WTC11 (cell line): ENCODE data around the gene ABCC4. TPM values are rescaled to one million over a fixed set of nuclear protein-coding genes. Genes with fewer than 3 reads are reported as not detected.

Source experiments
- ATAC-seq: fragments of 200-7000 bp; cut with Tn5 transposase; 2 replicates; pipeline ENCODE4 v1.10.0; 2021; ENCODE audit warnings: mild to moderate bottlenecking, moderate library complexity
- CTCF ChIA-PET: fragments of 300-600 bp; sonication (Branson Sonifier 250); formaldehyde crosslinking; loops from one replicate; lab custom pipeline; 2021; ENCODE audit warnings: antibody characterized with exemption; lab: Charles Lee
- POLR2A ChIA-PET: fragments of 350-600 bp; sonication (Branson Sonifier 250); formaldehyde crosslinking; loops from one replicate; lab custom pipeline; 2021; ENCODE audit warnings: antibody characterized with exemption; lab: Charles Lee
- DNase-seq: peaks from one replicate; pipeline ENCODE4 v3.0.0; 2021; ENCODE audit warnings: low spot score
- H3K27ac Mint-ChIP-seq: 2 replicates; pipeline ENCODE4 v1.8.0; 2021; ENCODE audit warnings: mixed read lengths
- H3K27me3 Mint-ChIP-seq: 2 replicates; pipeline ENCODE4 v1.8.0; 2021; ENCODE audit warnings: low read depth, mild to moderate bottlenecking, moderate library complexity, mixed read lengths
- H3K36me3 Mint-ChIP-seq: 2 replicates; pipeline ENCODE4 v1.8.0; 2021; ENCODE audit warnings: mixed read lengths
- H3K4me1 Mint-ChIP-seq: 2 replicates; pipeline ENCODE4 v1.8.0; 2022; ENCODE audit warnings: mixed read lengths
- H3K4me3 Mint-ChIP-seq: 2 replicates; pipeline ENCODE4 v1.8.0; 2021; ENCODE audit warnings: mild to moderate bottlenecking, moderate library complexity, mixed read lengths
- H3K9me3 Mint-ChIP-seq: 2 replicates; pipeline ENCODE4 v1.8.0; 2021; ENCODE audit warnings: mixed read lengths
- CBFB ChIP-seq: sonication (generic); formaldehyde crosslinking; IDR thresholded peaks from 2 replicates; pipeline ENCODE4 v1.8.1; 2022; ENCODE audit warnings: mild to moderate bottlenecking, low read depth, missing genetic modification reagents
- E2F1 ChIP-seq: sonication (generic); formaldehyde crosslinking; IDR thresholded peaks from 2 replicates; pipeline ENCODE4 v1.8.0; 2022; ENCODE audit warnings: mild to moderate bottlenecking, missing genetic modification reagents
- ELF4 ChIP-seq: sonication (generic); formaldehyde crosslinking; IDR thresholded peaks from 2 replicates; pipeline ENCODE4 v1.8.1; 2022; ENCODE audit warnings: low read depth, mild to moderate bottlenecking, moderate library complexity, missing genetic modification reagents
- EMX1 ChIP-seq: fragments of 250-450 bp; sonication (Bioruptor Pico); IDR thresholded peaks from 2 replicates; pipeline ENCODE4 v1.8.0; 2021; ENCODE audit warnings: mild to moderate bottlenecking
- ESRRA ChIP-seq: sonication (generic); formaldehyde crosslinking; IDR thresholded peaks from 2 replicates; pipeline ENCODE4 v1.8.1; 2022; ENCODE audit warnings: mild to moderate bottlenecking, missing genetic modification reagents, borderline replicate concordance
- ETV6 ChIP-seq: sonication (generic); formaldehyde crosslinking; IDR thresholded peaks from 2 replicates; pipeline ENCODE4 v1.8.1; 2022; ENCODE audit warnings: mild to moderate bottlenecking, missing genetic modification reagents
- GABPB1 ChIP-seq: sonication (generic); formaldehyde crosslinking; IDR thresholded peaks from 2 replicates; pipeline ENCODE4 v1.8.1; 2023; ENCODE audit warnings: mild to moderate bottlenecking, missing genetic modification reagents
- GRHL2 ChIP-seq: fragments of 250-450 bp; sonication (Bioruptor Pico); IDR thresholded peaks from 2 replicates; pipeline ENCODE4 v1.8.0; 2022; ENCODE audit warnings: mild to moderate bottlenecking, moderate library complexity; ENCODE audit not compliant: insufficient replicate concordance, severe bottlenecking
- GTF2I ChIP-seq: fragments of 250-450 bp; sonication (Bioruptor Pico); conservative IDR thresholded peaks from 2 replicates; pipeline ENCODE4 v1.4.0; 2021; ENCODE audit warnings: mild to moderate bottlenecking
- HMGA2 ChIP-seq: fragments of 250-450 bp; sonication (Bioruptor Pico); IDR thresholded peaks from 2 replicates; pipeline ENCODE4 v1.4.0; 2021; ENCODE audit warnings: mild to moderate bottlenecking, moderate library complexity
- KAT7 ChIP-seq: sonication (generic); formaldehyde crosslinking; IDR thresholded peaks from 2 replicates; pipeline ENCODE4 v1.8.1; 2023; ENCODE audit warnings: missing genetic modification reagents, mild to moderate bottlenecking, borderline replicate concordance
- MXD4 ChIP-seq: fragments of 250-450 bp; sonication (Bioruptor Pico); IDR thresholded peaks from 2 replicates; pipeline ENCODE4 v1.8.0; 2021; ENCODE audit warnings: mild to moderate bottlenecking, moderate library complexity, borderline replicate concordance
- SMAD4 ChIP-seq: sonication (generic); formaldehyde crosslinking; IDR thresholded peaks from 2 replicates; pipeline ENCODE4 v1.8.0; 2022; ENCODE audit warnings: mild to moderate bottlenecking, missing genetic modification reagents
- ZNF263 ChIP-seq: sonication (generic); formaldehyde crosslinking; IDR thresholded peaks from 2 replicates; pipeline ENCODE4 v1.8.1; 2022; ENCODE audit warnings: low read depth, mild to moderate bottlenecking, moderate library complexity, missing genetic modification reagents
- ZNF396 ChIP-seq: fragments of 250-450 bp; sonication (Bioruptor Pico); IDR thresholded peaks from 2 replicates; pipeline ENCODE4 v1.8.0; 2021; ENCODE audit warnings: mild to moderate bottlenecking, moderate library complexity, borderline replicate concordance
- ZSCAN18 ChIP-seq: fragments of 250-450 bp; sonication (Bioruptor Pico); IDR thresholded peaks from 2 replicates; pipeline ENCODE4 v2.1.2; 2022; ENCODE audit warnings: mild to moderate bottlenecking, moderate library complexity
- total RNA-seq: library from RNA; stranded (reverse); gene quantifications from 3 replicates; pipeline ENCODE4 v1.2.3, GENCODE V29; 2021
- TF ChIP-seq, protein P1 (sequence below): sonication (generic); formaldehyde crosslinking; IDR thresholded peaks from 2 replicates; pipeline ENCODE4 v1.8.1; 2022; ENCODE audit warnings: low read depth, mild to moderate bottlenecking, moderate library complexity, missing genetic modification reagents, borderline replicate concordance
- TF ChIP-seq, protein P2 (sequence below): sonication (generic); formaldehyde crosslinking; IDR thresholded peaks from 2 replicates; pipeline ENCODE4 v1.8.0; 2023; ENCODE audit warnings: missing genetic modification reagents, mild to moderate bottlenecking, borderline replicate concordance

The ABCC4 gene
- total RNA-seq, 1 experiment from 2014 or later, result 7.2 TPM

GRCh38 chr13:95056266-95056665 lies 245.0 kb downstream of the ABCC4 start:
- no peak for ATAC-seq
- no peak overlapping the region for H3K4me3 Mint-ChIP-seq
- TF ChIP-seq, protein P1, sequence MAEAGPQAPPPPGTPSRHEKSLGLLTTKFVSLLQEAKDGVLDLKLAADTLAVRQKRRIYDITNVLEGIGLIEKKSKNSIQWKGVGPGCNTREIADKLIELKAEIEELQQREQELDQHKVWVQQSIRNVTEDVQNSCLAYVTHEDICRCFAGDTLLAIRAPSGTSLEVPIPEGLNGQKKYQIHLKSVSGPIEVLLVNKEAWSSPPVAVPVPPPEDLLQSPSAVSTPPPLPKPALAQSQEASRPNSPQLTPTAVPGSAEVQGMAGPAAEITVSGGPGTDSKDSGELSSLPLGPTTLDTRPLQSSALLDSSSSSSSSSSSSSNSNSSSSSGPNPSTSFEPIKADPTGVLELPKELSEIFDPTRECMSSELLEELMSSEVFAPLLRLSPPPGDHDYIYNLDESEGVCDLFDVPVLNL (CRISPR knock-in tag), result no peak
- no peak for TF ChIP-seq GABPB1
- no peak for TF ChIP-seq ELF4 (CRISPR knock-in tag)
- no peak for TF ChIP-seq ESRRA
- no peak for TF ChIP-seq KAT7 (CRISPR knock-in tag)
- TF ChIP-seq ZNF396 (CRISPR knock-in tag), result no peak
- TF ChIP-seq, all 79 proteins: peak for 0
- Mint-ChIP-seq H3K27me3 (no peaks in the 10 kb centered on the region), H3K36me3 (no peaks in the 10 kb centered on the region), H3K27ac (no peak overlapping the region), H3K9me3 (no peaks in the 10 kb centered on the region), H3K4me1 (peaks cover 16% of the 10 kb centered on the region)
- ChIA-PET CTCF (interaction anchor here (0.7 kb wide), 1 partner anchor 107 kb away, joined by 3 read pairs; no protein-coding TSS in a partner anchor), POLR2A (interaction anchor here (0.6 to 0.7 kb wide), 2 partner anchors 89 to 133 kb away, joined by 3 to 4 read pairs; no protein-coding TSS in a partner anchor)
- DNase-seq, result no peak

- no peaks in the 10 kb centered on the region for H3K36me3 Mint-ChIP-seq
- ChIA-PET POLR2A (no interaction called here), CTCF (no interaction called here)
- TF ChIP-seq ZNF263 (CRISPR knock-in tag) (no peak), CBFB (no peak), EMX1 (CRISPR knock-in tag) (no peak), HMGA2 (no peak), ZSCAN18 (no peak), GTF2I (CRISPR knock-in tag) (no peak), ETV6 (no peak), SMAD4 (CRISPR knock-in tag) (no peak)
- no peak overlapping the region for H3K4me3 Mint-ChIP-seq
- H3K4me1 Mint-ChIP-seq, result peaks cover 3% of the 10 kb centered on the region
- H3K27me3 Mint-ChIP-seq, result no peaks in the 10 kb centered on the region
- ATAC-seq (no peak), DNase-seq (no peak)
- H3K9me3 Mint-ChIP-seq, result no peaks in the 10 kb centered on the region
- H3K27ac Mint-ChIP-seq, result no peak overlapping the region
Measured at GRCh38 chr13:95050800-95051615, 250.2 kb downstream of the ABCC4 start.

DNA sequence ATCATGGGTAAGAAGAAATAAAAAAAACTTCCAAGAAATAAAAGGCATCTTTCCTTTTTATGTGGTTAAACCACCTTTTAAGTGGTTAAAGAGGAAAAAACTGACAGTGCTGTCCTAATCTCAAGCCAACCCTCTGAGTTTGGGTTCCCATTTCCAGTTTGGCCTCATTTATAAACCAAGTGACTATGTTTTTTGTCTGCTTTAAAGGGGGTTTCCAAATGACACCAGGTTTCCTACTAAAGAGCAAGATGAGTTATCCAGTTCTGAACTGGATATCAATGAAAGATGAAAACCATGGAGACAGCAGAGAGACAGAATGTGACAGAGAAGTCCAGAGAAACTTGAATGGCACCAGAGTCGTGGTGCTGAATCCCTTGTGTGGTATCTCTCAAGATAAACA lies 251.5 kb downstream of the ABCC4 start:
- no peak for DNase-seq
- no peaks in the 10 kb centered on the region for H3K27me3 Mint-ChIP-seq
- TF ChIP-seq, protein P2, sequence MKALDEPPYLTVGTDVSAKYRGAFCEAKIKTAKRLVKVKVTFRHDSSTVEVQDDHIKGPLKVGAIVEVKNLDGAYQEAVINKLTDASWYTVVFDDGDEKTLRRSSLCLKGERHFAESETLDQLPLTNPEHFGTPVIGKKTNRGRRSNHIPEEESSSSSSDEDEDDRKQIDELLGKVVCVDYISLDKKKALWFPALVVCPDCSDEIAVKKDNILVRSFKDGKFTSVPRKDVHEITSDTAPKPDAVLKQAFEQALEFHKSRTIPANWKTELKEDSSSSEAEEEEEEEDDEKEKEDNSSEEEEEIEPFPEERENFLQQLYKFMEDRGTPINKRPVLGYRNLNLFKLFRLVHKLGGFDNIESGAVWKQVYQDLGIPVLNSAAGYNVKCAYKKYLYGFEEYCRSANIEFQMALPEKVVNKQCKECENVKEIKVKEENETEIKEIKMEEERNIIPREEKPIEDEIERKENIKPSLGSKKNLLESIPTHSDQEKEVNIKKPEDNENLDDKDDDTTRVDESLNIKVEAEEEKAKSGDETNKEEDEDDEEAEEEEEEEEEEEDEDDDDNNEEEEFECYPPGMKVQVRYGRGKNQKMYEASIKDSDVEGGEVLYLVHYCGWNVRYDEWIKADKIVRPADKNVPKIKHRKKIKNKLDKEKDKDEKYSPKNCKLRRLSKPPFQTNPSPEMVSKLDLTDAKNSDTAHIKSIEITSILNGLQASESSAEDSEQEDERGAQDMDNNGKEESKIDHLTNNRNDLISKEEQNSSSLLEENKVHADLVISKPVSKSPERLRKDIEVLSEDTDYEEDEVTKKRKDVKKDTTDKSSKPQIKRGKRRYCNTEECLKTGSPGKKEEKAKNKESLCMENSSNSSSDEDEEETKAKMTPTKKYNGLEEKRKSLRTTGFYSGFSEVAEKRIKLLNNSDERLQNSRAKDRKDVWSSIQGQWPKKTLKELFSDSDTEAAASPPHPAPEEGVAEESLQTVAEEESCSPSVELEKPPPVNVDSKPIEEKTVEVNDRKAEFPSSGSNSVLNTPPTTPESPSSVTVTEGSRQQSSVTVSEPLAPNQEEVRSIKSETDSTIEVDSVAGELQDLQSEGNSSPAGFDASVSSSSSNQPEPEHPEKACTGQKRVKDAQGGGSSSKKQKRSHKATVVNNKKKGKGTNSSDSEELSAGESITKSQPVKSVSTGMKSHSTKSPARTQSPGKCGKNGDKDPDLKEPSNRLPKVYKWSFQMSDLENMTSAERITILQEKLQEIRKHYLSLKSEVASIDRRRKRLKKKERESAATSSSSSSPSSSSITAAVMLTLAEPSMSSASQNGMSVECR (CRISPR knock-in tag), result no peak
- no peak for TF ChIP-seq E2F1 (CRISPR knock-in tag)
- TF ChIP-seq GRHL2 (CRISPR knock-in tag), result no peak
- no peak for TF ChIP-seq MXD4 (CRISPR knock-in tag)
- TF ChIP-seq, all 79 proteins: peak for 0
- Mint-ChIP-seq H3K27ac (no peak overlapping the region), H3K36me3 (no peaks in the 10 kb centered on the region), H3K9me3 (no peaks in the 10 kb centered on the region), H3K4me3 (no peak overlapping the region), H3K4me1 (no peaks in the 10 kb centered on the region)
- ATAC-seq, result no peak
- ChIA-PET POLR2A (no interaction called here), CTCF (no interaction called here)
